Measurements from ENCODE around the gene SPACA9. TPM values are rescaled to one million over a fixed set of nuclear protein-coding genes. Genes with fewer than 3 reads are reported as not detected.

SPACA9 gene
- total and polyA plus RNA-seq, 2 of the 4 experiments (the other 2 are of a cell fraction), result 0.90 to 4.9 TPM

DNA sequence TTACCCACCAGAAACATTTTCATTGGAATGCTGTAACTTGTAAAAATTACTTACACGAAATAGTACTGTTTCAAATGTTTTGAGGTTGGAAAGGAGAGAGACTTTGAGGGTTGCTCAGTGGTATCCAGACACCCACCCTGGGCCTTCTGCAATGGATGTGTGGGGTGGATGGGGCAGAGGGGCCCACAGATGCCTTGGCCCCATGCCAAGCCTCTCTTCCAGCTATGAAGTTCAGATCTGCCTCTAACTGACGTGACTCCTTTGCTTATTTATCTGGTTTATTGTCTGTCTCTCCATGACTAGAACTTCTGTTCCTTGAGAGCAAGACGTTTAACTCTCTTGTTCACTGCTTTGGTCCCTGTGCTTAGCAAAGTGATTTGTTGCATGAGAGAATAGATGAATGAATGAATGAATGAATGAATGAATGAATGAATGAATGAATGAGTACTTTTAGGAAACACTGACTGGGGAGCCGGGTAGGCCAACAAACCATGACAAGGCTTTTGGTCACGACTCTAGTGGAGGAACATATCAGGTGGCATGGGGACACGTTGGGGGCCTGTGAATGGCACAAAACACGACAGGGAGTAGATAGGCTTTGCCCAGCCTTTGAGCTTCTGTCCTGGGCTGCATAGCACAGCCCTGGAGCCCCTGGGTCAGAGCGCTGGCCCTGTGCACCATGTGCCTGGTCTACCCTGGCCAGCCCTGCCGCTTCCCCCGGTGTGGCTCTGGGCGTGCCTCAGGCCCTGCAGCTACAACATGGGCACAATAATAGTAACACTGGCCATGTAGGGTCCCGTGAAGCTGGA, 32.4 kb upstream of the SPACA9 start (continued):
- TF ChIP-seq, protein P1, sequence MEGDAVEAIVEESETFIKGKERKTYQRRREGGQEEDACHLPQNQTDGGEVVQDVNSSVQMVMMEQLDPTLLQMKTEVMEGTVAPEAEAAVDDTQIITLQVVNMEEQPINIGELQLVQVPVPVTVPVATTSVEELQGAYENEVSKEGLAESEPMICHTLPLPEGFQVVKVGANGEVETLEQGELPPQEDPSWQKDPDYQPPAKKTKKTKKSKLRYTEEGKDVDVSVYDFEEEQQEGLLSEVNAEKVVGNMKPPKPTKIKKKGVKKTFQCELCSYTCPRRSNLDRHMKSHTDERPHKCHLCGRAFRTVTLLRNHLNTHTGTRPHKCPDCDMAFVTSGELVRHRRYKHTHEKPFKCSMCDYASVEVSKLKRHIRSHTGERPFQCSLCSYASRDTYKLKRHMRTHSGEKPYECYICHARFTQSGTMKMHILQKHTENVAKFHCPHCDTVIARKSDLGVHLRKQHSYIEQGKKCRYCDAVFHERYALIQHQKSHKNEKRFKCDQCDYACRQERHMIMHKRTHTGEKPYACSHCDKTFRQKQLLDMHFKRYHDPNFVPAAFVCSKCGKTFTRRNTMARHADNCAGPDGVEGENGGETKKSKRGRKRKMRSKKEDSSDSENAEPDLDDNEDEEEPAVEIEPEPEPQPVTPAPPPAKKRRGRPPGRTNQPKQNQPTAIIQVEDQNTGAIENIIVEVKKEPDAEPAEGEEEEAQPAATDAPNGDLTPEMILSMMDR (conservative IDR thresholded peaks at IDR 0.05; ENCODE audit: low read depth, low read length), result no peak

DNA sequence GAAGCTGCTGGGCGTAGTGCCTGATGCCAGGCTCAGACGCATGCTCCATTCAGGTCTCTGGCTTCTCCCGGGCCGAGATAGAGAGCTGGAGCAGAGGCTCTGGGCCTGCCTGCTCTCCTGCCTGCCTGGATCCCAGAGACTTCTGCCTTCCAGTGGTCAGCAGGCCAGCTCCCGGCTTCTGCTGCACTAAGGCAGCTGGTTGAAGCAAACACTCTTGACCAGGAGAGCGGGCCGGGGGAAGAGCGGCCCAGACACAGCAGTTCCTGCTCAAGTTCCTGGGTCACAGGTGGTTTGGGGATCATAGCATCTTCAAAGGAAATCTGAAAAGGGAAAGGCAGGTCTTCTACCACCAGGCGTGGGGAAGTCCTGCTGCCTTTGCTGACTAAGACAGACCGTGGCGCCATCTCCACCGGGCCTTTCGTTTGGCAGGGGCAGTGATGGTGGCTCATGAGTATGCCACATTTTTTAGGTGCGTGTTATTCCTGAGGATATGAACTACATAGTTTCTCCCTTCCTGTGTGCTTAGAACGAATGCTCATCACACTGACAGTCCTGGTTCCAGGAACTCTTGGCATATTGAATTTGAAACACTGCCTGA, 31.7 kb upstream of the SPACA9 start:
- ChIA-PET CTCF (no interaction called here), POLR2A (ENCODE audit: unreplicated experiment) (no interaction called here)
- no peak overlapping the region for H2BK120ac ChIP-seq (ENCODE audit: low read depth, low read length)
- H4K5ac ChIP-seq (ENCODE audit: low read depth, low read length), result no peak overlapping the region
- H4K20me1 ChIP-seq (ENCODE audit: insufficient read depth, low read length), result no peaks in the 10 kb centered on the region
- 86% methylated on average over 7 of the region's 15 CpGs; no CpG with 5 or more reads in 1 of the 2 experiments for WGBS, 2 experiments (ENCODE audit: extremely low coverage in 2 of 2, insufficient read length in 1 of 2)
- intact Hi-C loops (cut with micrococcal nuclease) (no loop called here), in situ Hi-C loops (cut with MboI; ENCODE audit: low sequenced_read_pairs) (no loop called here), dilution Hi-C loops (cut with HindIII; ENCODE audit: low sequenced_read_pairs, unreplicated experiment) (no loop called here)
- no peaks in the 10 kb centered on the region for H3K9me3 ChIP-seq (ENCODE audit: control insufficient read depth, insufficient read depth, low read length)
- H3K4me3 ChIP-seq (ENCODE audit: insufficient read depth, low read depth, low read length), result no peak overlapping the region
- H3K4me2 ChIP-seq (ENCODE audit: low read depth, low read length), result no peak overlapping the region
- no peak overlapping the region for H2AK5ac ChIP-seq (ENCODE audit: low read depth, low read length)
- H2BK15ac ChIP-seq (ENCODE audit: low read depth, low read length), result no peak overlapping the region
- H3K4me1 ChIP-seq (ENCODE audit: control insufficient read depth, insufficient read depth, low read length), result no peaks in the 10 kb centered on the region
- H3K23ac ChIP-seq (ENCODE audit: low read depth, low read length), result no peak overlapping the region
- H3K18ac ChIP-seq (ENCODE audit: low read depth, low read length), result no peak overlapping the region
- H4K8ac ChIP-seq (ENCODE audit: low read depth in 2 of 2, low read length in 2 of 2), result no peak overlapping the region
- no peak for ATAC-seq (ENCODE audit: low read depth)
- no peak overlapping the region for H3K56ac ChIP-seq (ENCODE audit: extremely low read depth, insufficient read depth, low read length)
- H3K27ac ChIP-seq (ENCODE audit: insufficient read depth, low read length), result no peak overlapping the region
- H3K4ac ChIP-seq (ENCODE audit: low read depth, low read length), result no peak overlapping the region
- BruUV-seq (replicated peaks), result no TSS peak
- DNase-seq, result no peak
- H3K36me3 ChIP-seq (ENCODE audit: control insufficient read depth, insufficient read depth, low read length), result no peaks in the 10 kb centered on the region
- H2BK5ac ChIP-seq (ENCODE audit: low read depth, low read length, poor library complexity, severe bottlenecking), result no peak overlapping the region
- H3K14ac ChIP-seq (replicated peaks; ENCODE audit: low read depth, low read length), result no peak overlapping the region
- no peaks in the 10 kb centered on the region; the same call in 1 of the 2 replicates for H3K9me1 ChIP-seq (ENCODE audit: insufficient read depth, low read length)
- H2AK9ac ChIP-seq (replicated peaks; ENCODE audit: low read depth, low read length, poor library complexity), result no peak overlapping the region
- no peaks in the 10 kb centered on the region for H3K79me1 ChIP-seq (ENCODE audit: low read depth in 1 of 2, low read length in 2 of 2)
- H2BK20ac ChIP-seq (ENCODE audit: low read depth, low read length), result no peak overlapping the region
- no peak overlapping the region for H2AFZ ChIP-seq (replicated peaks; ENCODE audit: low read length, poor library complexity)
- peaks cover 11% of the 10 kb centered on the region for H3K27me3 ChIP-seq (ENCODE audit: control insufficient read depth, insufficient read depth, low read length)
- TF ChIP-seq MAZ (IDR thresholded peaks at IDR 0.05; ENCODE audit: borderline replicate concordance, low read depth, low read length) (no peak), NFE2L2 (IDR thresholded peaks at IDR 0.05; ENCODE audit: low read depth, low read length) (no peak), BHLHE40 (IDR thresholded peaks at IDR 0.05; ENCODE audit: low read depth, low read length) (no peak), RAD21 (IDR thresholded peaks at IDR 0.05; ENCODE audit: low read length) (no peak), RFX5 (IDR thresholded peaks at IDR 0.05; ENCODE audit: low read depth, low read length) (no peak), MXI1 (IDR thresholded peaks at IDR 0.05; ENCODE audit: borderline replicate concordance, low read depth, low read length) (no peak), CHD1 (IDR thresholded peaks at IDR 0.05; ENCODE audit: low read depth, low read length) (no peak), SMC3 (IDR thresholded peaks at IDR 0.05; ENCODE audit: low read depth, low read length) (no peak), RCOR1 (IDR thresholded peaks at IDR 0.05; ENCODE audit: insufficient replicate concordance, low read length) (no peak)
- TF ChIP-seq, protein P1 (conservative IDR thresholded peaks at IDR 0.05; ENCODE audit: low read depth, low read length), result no peak
- H3K9ac ChIP-seq (ENCODE audit: low read depth, low read length), result no peak overlapping the region
- no peak overlapping the region for H4K91ac ChIP-seq (ENCODE audit: insufficient read depth, low read depth, low read length)
